GM10266 (cell line): ENCODE measurements around the gene PMF1.

Experiments used
- DNase-seq: peaks from one replicate; pipeline ENCODE4 v3.0.0; 2012; ENCODE audit errors: extremely low spot score
- TF ChIP-seq, protein P1 (sequence below): IDR thresholded peaks from 2 replicates; pipeline ENCODE4 v1.5.1; 2012; ENCODE audit warnings: mild to moderate bottlenecking, low read depth; ENCODE audit not compliant: control insufficient read depth, insufficient read depth; ENCODE audit errors: missing control alignments

PMF1 gene

DNA sequence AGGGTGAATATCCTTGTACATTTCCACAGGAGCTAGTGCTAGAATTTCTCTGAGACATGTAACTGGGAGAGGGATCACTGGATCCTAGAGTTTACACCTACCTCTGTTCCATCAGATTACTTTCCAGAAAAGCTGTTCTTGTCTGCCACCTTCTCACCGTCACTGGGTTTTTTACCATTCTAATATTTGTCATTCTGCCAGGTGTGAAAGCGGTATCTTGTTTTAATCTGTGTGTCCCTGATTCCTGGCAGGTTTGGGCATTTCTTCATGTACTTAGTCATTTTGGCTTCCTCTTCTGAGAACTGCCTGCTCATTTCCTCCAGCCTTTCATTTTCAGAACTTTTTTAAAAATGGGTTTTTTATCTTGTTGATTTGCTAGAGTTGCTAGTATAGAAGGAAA, 5.1 kb downstream of the PMF1 start:
- TF ChIP-seq, protein P1, sequence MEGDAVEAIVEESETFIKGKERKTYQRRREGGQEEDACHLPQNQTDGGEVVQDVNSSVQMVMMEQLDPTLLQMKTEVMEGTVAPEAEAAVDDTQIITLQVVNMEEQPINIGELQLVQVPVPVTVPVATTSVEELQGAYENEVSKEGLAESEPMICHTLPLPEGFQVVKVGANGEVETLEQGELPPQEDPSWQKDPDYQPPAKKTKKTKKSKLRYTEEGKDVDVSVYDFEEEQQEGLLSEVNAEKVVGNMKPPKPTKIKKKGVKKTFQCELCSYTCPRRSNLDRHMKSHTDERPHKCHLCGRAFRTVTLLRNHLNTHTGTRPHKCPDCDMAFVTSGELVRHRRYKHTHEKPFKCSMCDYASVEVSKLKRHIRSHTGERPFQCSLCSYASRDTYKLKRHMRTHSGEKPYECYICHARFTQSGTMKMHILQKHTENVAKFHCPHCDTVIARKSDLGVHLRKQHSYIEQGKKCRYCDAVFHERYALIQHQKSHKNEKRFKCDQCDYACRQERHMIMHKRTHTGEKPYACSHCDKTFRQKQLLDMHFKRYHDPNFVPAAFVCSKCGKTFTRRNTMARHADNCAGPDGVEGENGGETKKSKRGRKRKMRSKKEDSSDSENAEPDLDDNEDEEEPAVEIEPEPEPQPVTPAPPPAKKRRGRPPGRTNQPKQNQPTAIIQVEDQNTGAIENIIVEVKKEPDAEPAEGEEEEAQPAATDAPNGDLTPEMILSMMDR: no peak
- peak; percentile 47 for DNase-seq

DNA sequence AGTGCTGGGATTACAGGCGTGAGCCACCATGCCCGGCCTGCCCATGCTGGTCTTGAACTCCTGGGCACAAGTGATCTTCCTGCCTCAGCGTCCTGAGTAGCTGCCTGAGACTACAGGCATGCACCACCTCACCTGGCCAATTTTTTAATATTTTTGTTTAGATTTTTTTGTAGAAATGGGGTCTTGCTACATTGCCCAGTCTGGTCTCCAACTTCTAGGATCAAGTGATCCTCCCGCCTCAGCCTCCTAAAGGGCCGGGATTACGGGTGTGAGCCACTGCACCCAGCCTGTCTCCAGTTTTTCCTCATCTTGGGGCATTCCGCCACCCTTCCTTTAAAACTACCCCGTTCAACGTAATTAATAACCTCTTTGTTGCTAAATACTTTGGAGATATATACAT, 7.4 kb downstream of the PMF1 start:
- TF ChIP-seq, protein P1: no peak
- DNase-seq: no peak

DNA sequence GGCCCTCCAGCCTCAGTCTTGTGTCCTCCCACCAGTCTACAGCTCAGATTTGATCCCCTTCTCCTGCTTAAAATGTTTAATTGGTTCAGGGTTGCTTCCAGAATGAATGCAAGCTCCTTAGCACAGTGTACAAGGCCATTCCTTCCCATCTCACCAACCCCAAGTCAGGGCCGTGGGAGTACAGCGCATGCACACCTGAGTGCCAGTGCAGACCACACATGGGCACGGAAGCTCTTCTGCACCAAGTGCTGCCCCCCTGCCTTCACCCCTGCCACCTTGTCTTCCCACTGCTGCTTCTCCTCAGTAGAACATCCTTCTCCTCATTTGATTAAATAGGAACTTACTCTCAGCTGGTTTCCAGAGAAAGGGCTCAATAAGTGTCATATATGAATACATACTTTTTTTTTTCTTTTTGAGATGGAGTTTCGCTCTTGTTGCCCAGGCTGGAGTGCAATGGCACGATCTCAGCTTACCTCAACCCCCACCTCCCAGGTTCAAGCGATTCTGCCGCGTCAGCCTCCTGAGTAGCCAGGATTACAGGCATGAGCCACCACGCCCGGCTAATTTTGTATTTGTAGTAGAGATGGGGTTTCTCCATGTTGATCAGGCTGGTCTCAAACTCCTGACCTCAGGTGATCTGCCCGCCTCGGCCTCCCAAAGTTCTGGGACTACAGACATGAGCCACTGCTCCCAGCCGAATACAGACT, 9.3 kb downstream of the PMF1 start:
- DNase-seq: no peak
- TF ChIP-seq, protein P1: no peak

DNA sequence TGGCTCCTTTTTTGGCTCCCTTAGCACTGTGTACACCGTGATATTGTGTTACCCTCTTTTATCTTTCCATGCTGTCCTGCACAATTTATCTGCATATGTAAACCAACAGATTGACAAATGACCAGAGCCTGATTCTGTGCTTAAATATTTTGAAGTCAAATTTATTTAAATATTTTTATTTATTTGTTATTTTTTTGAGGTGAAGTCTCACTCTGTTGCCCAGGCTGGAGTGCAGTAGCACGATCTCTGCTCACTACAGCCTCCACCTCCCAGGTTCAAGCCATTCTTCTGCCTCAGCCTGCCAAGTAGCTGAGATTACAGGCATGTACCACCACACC, 12.8 kb downstream of the PMF1 start:
- DNase-seq: no peak
- TF ChIP-seq, protein P1: no peak

DNA sequence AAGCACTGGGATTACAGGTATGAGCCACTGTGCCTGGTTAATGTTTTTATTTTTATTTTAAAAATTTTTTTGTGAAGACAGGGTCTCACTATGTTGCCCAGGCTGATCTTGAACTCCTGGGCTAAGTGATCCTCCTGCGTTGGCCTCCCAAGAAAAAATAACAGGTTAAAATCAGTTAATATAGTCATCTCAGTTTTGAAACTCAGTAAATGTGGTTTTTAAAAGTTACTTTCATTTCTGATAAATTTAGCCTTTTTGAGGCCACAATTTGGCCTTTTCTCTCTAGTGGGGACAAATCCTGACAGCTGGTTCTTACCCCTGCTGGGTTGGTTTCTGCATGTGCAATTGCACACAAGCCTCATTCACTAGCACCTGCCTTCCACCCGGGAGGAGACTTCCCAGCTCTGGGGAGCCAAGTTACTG, 13.3 kb downstream of the PMF1 start:
- peak; percentile 71 for DNase-seq
- TF ChIP-seq, protein P1: no peak

DNA sequence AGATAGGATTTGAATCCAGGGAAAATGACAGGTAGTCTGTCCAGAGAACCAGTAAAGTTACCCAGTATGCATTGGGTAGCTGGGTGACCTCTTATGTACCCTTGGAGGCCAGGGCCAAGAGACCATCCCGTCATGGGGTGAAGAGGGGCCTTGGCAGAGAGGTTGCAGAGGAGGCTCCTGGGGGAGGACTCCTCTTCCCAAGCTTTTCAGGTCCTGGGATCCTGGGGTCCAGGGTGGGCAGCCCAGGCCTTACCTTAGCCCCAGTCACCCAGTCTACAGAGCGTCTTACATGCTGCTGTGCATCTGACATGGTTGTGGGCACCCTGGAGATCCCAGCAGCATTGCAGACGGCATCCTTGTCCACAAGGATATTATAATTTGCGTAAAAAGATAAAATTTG, 14.0 kb downstream of the PMF1 start:
- TF ChIP-seq, protein P1: no peak
- DNase-seq: no peak

DNA sequence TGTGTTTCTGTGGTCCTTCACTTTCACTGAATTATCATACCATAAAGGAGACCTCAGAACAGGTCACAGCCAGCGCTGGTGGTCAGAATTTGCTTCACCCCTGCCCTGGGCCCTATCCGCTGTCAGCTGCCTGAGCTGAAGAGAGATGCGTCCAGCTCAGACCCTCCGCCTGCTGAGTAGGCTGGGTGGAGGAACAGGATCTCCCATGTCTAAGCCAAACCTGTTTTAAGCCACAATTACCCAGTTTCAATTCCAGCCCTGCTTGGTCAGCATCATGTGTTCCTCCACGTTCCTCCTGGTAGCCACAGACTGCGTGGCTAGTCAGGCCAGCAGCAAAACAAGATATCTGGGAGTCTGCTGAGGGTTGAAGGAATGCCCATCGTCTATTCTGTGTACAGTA, 15.7 kb downstream of the PMF1 start:
- DNase-seq: no peak
- TF ChIP-seq, protein P1: no peak
